ENCODE measurements around the gene RPL13. TPM values are rescaled to one million over a fixed set of nuclear protein-coding genes. Genes with fewer than 3 reads are reported as not detected.

RPL13 gene
- total RNA-seq, 4 donors from 2014 or later: 3,190 to 3,814 (median 3,321) TPM

GRCh38 chr16:89531821-89532526 is 28.5 kb upstream of the RPL13 start:
- Histone ChIP-seq H3K27me3 (no peaks in the 10 kb centered on the region), H3K27ac (no peak overlapping the region), H3K4me1 (peaks cover 0 to 24% (median 7%) of the 10 kb centered on the region in 4 donors), H3K4me3 (no peak overlapping the region), H3K36me3 (peaks cover 0 to 32% (median 8%) of the 10 kb centered on the region in 4 donors), H3K9me3 (no peaks in the 10 kb centered on the region)
- DNase-seq: no peak
- WGBS, 2 donors (ENCODE audit: low coverage in 1 of 2): 94% methylated on average over 31 of the region's 31 CpGs; no CpG with 5 or more reads in 1 of the 2 donors
- intact Hi-C loops (cut with DNase I; ENCODE audit: low total_unique reads): no loop called here
- TF ChIP-seq EP300 (IDR thresholded peaks at IDR 0.05; ENCODE audit: low read depth): no peak
- no peak for TF ChIP-seq CTCF (IDR thresholded peaks at IDR 0.05)
- no peak for TF ChIP-seq POLR2AphosphoS5 (IDR thresholded peaks at IDR 0.05)
- no peak for TF ChIP-seq POLR2A (IDR thresholded peaks at IDR 0.05)
- in situ Hi-C loops (cut with MboI; ENCODE audit: low pct_ligation_motif_present in 1 of 4, low pct_unique_long_range_greater_than_20kb in 1 of 4, low sequenced_read_pairs in 3 of 4): no loop called here

GRCh38 chr16:89534252-89534756 is 26.2 kb upstream of the RPL13 start:
- H3K27me3 ChIP-seq: no peaks in the 10 kb centered on the region
- 56 to 63% methylated on average over 5 to 11 of the region's 11 CpGs for WGBS, 2 donors (ENCODE audit: low coverage in 1 of 2)
- H3K27ac ChIP-seq: peak overlapping the region; percentile 10 to 50 (median 19)
- TF ChIP-seq POLR2A (IDR thresholded peaks at IDR 0.05): no peak
- H3K4me1 ChIP-seq: peaks cover 0 to 25% (median 8%) of the 10 kb centered on the region in 4 donors
- H3K9me3 ChIP-seq: no peaks in the 10 kb centered on the region
- DNase-seq: peak; percentile 22
- H3K4me3 ChIP-seq: no peak overlapping the region
- in situ Hi-C loops (cut with MboI; ENCODE audit: low pct_ligation_motif_present in 1 of 4, low pct_unique_long_range_greater_than_20kb in 1 of 4, low sequenced_read_pairs in 3 of 4) (no loop called here), intact Hi-C loops (cut with DNase I; ENCODE audit: low total_unique reads) (no loop called here)
- peaks cover 0 to 27% (median 15%) of the 10 kb centered on the region in 4 donors for H3K36me3 ChIP-seq

GRCh38 chr16:89536371-89536770 is 24.1 kb upstream of the RPL13 start:
- in situ Hi-C loops (cut with MboI; ENCODE audit: low pct_ligation_motif_present in 1 of 4, low pct_unique_long_range_greater_than_20kb in 1 of 4, low sequenced_read_pairs in 3 of 4) (no loop called here), intact Hi-C loops (cut with DNase I; ENCODE audit: low total_unique reads) (no loop called here)
- 77 to 100% methylated on average over 2 to 22 of the region's 24 CpGs for WGBS, 2 donors (ENCODE audit: low coverage in 1 of 2)
- Histone ChIP-seq H3K27ac (peak overlapping the region in 2 of 4 donors; percentile 35 to 55), H3K4me1 (peaks cover 0 to 25% (median 8%) of the 10 kb centered on the region in 4 donors), H3K27me3 (no peaks in the 10 kb centered on the region), H3K9me3 (no peaks in the 10 kb centered on the region), H3K4me3 (no peak overlapping the region), H3K36me3 (peaks cover 0 to 26% (median 10%) of the 10 kb centered on the region in 4 donors)
- peak; percentile 72 for DNase-seq
- no peak for TF ChIP-seq EP300 (IDR thresholded peaks at IDR 0.05; ENCODE audit: low read depth)
- no peak for TF ChIP-seq POLR2AphosphoS5 (IDR thresholded peaks at IDR 0.05)
- no peak for TF ChIP-seq CTCF (IDR thresholded peaks at IDR 0.05)
- no peak for TF ChIP-seq POLR2A (IDR thresholded peaks at IDR 0.05)

- Histone ChIP-seq H3K9me3 (no peaks in the 10 kb centered on the region), H3K36me3 (peaks cover 0 to 26% (median 8%) of the 10 kb centered on the region in 4 donors), H3K4me3 (no peak overlapping the region), H3K27me3 (no peaks in the 10 kb centered on the region), H3K27ac (peak overlapping the region in 2 of 4 donors; percentile 35 to 55), H3K4me1 (peaks cover 0 to 25% (median 8%) of the 10 kb centered on the region in 4 donors)
- intact Hi-C loops (cut with DNase I; ENCODE audit: low total_unique reads): no loop called here
- no peak for DNase-seq
- in situ Hi-C loops (cut with MboI; ENCODE audit: low pct_ligation_motif_present in 1 of 4, low pct_unique_long_range_greater_than_20kb in 1 of 4, low sequenced_read_pairs in 3 of 4): no loop called here
- TF ChIP-seq EP300 (IDR thresholded peaks at IDR 0.05; ENCODE audit: low read depth) (no peak), POLR2A (IDR thresholded peaks at IDR 0.05) (no peak), POLR2AphosphoS5 (IDR thresholded peaks at IDR 0.05) (no peak), CTCF (IDR thresholded peaks at IDR 0.05) (no peak)
- WGBS, 2 donors (ENCODE audit: low coverage in 1 of 2): 88 to 100% methylated on average over 1 to 36 of the region's 36 CpGs
Observed at GRCh38 chr16:89536886-89537548, 23.5 kb upstream of the RPL13 start.
